ENCODE data around the gene HDDC3. TPM values are rescaled to one million over a fixed set of nuclear protein-coding genes. Genes with fewer than 3 reads are reported as not detected.
"Not testable (repeated sequence)": the region's sequence is repeated elsewhere in the genome, so short reads cannot be mapped to it uniquely, and the experiment has no call there.

HDDC3 gene
- total RNA-seq, 1 donor from 2014 or later, result 17.1 TPM

- DNase-seq (ENCODE audit: low spot score), result no peak
These were observed 20.2 kb downstream of the HDDC3 start for GRCh38 chr15:90911906-90912769.

DNA sequence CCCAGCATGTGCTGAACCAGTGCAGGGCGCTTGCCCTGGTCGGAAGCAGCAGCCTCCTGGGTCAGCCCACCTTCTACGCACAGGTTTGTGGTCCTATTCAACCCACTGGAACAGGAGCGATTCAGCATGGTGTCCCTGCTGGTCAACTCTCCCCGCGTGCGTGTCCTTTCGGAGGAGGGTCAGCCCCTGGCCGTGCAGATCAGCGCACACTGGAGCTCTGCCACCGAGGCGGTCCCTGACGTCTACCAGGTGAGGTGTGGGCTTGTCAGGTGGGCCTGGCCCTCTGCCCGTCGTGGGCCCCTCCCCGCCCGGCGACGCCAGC is 21.1 kb downstream of the HDDC3 start:
- no peak for DNase-seq (ENCODE audit: low spot score)

- no peak for DNase-seq (ENCODE audit: low spot score)
These were observed 21.7 kb downstream of the HDDC3 start for GRCh38 chr15:90910441-90911301.

DNA sequence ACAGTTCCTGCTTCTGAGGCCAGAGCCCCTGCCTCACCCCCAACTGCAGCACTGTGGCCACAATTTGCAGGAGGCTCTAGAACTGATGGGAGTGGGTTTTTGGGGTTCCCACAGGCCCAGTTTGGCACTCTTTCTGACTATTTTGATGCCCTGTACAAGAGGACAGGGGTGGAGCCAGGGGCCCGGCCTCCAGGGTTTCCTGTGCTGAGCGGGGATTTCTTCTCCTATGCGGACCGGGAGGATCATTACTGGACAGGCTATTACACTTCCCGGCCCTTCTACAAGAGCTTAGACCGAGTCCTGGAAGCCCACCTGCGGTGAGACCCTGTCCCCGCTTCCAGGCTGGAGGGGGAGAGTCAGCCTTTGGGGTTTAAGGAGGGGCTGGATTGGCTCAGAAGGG is 22.4 kb downstream of the HDDC3 start:
- DNase-seq (ENCODE audit: low spot score), result no peak

DNA sequence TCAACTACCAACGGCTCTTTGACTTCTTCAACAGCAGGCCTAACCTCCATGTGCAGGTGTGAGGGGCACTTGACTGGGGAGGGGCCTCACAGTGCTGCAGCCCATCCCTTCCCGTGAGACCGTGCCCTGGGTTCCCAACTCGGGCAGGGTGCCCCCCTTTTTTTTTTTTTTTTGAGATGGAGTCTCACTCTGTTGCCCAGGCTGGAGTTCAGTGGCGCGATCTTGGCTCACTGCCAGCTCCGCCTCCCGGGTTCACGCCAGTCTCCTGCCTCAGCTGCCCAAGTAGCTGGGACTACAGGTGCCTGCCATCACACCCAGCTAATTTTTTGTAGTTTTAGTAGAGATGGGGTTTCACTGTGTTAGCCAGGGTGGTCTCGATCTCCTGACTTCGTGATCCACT is 22.9 kb downstream of the HDDC3 start:
- not testable (repeated sequence) for DNase-seq (ENCODE audit: low spot score)

GRCh38 chr15:90907838-90908507 is 24.4 kb downstream of the HDDC3 start:
- no peak for DNase-seq (ENCODE audit: low spot score)

DNA sequence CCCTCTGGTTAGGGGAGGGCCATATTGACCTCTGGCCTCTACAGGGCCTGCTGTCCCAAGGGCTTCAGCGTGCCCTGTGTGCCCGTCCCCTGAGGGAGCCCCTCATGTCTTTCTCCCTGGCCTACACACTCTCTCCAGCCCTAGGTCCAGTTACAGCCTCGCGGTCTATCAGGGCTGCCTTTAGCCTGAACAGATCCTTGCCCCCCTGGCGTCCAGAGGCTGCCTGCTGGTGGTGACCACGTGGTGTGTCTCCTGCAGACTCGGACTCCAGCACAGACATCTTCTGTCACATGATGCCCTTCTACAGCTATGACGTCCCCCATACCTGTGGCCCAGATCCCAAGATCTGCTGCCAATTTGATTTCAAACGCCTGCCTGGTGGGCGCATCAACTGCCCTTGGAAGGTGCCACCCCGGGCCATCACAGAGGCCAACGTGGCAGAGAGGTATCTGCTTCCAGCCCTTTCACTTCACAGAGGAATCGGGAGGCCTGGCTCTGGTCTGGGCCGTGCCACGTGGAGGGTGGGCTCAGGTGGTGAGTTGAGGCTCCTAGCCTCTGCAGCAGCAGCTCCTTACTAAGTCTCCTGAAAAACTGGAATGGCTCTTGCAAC is 25.2 kb downstream of the HDDC3 start:
- DNase-seq (ENCODE audit: low spot score), result no peak

- no peak for DNase-seq (ENCODE audit: low spot score)
These were observed 26.0 kb downstream of the HDDC3 start for GRCh38 chr15:90906181-90906849.

DNA sequence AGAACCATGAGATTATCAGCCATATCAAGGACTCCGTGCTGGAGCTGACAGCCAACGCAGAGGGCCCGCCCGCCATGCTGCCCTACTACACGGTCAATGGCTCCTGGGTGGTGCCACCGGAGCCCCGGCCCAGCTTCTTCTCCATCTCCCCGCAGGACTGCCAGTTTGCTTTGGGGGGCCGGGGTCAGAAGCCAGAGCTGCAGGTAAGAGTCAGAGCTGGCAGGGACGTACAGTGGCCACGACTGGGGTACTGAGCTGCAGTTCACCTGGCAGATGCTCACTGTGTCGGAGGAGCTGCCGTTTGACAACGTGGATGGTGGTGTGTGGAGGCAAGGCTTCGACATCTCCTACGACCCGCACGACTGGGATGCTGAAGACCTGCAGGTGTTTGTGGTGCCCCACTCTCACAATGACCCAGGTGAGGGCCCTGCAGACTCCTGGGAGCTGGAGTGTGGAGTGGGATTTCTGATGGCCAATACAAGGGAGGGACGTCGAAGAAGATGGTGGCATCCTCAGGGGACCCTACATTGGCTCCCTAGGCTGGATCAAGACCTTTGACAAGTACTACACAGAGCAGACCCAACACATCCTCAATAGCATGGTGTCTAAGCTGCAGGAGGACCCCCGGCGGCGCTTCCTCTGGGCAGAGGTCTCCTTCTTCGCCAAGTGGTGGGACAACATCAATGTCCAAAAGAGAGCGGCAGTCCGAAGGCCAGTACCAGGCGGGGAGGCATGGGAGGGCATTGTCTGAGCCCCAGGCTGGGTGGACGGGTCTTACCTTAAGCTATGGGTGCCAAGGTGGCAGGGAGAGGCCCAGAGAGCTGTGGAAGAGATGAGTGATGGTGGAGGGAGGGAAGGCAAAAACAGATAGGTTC is 26.8 kb downstream of the HDDC3 start:
- no peak for DNase-seq (ENCODE audit: low spot score)

DNA sequence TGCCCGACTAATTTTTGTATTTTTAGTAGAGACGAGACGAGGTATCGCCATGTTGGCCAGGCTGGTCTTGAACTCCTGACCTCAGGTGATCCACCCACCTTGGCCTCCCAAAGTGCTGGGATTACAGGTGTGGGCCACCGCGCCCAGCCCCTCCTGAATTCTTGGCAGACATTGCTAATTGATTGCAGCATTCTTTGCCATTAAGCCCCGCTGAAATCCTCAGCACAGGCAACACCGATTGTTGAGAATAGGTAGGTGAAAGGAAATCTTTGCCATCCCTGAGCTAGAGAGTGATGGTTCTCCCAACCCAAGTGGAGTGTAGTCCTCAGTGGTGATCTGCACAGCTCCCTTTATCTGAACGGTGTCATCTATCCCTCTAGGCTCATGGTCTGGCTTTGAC is 27.6 kb downstream of the HDDC3 start:
- no peak for DNase-seq (ENCODE audit: low spot score)

GRCh38 chr15:90903733-90904536 is 28.4 kb downstream of the HDDC3 start:
- DNase-seq (ENCODE audit: low spot score), result no peak

GRCh38 chr15:90902840-90903732 is 29.3 kb downstream of the HDDC3 start, which contains the start of gene MAN2A2:
Gene MAN2A2 (plus strand): TSS chr15:90903302. CDS start chr15:90904208, 906 bp downstream.
- no peak for DNase-seq (ENCODE audit: low spot score)

DNA sequence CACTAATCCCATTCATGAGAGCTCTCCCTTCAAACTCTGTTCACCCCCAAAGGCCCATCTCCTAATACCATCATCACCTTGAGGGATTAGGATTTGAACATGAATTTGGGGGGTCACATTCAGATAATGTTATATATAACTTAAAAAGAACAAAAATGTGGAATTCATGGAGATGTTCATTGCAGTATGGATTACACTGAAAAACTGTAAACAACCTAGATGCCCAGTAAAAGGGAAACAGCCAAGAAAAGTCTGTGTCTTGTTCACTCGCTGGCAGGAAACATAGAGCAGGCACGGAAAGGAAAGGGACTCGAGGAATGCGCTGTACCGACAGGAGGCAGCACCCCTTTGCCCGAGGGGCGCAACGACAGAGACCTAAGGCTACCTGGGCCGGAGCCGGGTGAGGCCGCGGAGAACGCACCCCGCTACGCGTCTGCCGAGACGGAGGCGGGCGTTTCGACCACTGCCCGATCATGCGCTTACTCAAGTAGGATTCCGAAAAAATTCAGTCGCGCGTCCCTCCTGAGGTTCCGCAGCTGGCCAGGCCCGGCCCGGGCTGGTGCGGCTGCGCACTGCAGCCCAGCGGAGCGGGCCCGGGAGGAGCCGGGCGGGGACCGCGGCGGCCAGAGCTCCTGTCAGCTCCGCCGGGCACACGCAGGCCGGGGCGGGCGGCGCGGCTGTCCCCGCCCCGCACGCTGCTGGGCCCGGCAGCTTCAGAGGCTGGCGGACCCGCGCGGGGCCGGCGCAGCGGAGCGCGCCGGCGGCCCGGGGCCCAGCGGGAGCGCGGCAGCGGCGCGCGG is 30.1 kb downstream of the HDDC3 start:
- DNase-seq (ENCODE audit: low spot score), result no peak

DNA sequence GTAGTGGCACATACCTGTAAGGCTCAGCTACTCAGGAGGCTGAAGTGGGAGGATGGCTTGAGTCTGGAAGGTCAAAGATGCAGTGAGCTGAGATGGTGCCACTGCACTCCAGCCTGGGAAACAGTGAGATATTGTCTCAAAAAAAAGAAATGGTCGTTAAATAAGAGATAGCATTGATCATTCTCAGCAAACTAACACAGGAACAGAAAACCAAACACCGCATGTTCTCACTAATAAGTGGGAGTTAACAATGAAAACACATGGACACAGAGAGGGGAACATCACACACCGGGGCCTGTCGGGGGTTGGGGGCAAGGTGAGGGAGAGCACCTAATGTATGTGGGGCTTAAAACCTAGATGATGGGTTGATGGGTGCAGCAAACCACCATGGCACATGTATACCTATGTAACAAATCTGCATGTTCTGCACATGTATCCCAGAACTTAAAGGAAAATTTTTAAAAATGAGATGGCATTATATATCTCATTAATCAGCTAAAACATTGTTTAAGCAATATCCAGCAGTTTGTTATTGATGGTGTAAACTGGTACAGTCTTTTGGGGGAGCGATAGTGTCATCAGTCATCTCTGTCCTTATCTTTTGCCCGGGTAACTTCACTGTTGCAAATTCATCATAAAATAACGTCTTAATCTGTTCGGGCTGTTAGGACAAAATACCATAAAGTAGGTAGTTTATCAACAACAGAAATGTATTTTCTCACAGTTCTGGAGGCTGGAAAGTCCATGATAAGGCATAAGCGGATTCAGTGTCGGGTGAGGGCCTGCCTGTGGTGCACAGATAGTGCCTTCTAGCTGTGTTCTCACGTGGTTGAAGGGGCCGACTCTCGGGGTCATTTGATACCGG is 30.9 kb downstream of the HDDC3 start:
- no peak for DNase-seq (ENCODE audit: low spot score)

DNA sequence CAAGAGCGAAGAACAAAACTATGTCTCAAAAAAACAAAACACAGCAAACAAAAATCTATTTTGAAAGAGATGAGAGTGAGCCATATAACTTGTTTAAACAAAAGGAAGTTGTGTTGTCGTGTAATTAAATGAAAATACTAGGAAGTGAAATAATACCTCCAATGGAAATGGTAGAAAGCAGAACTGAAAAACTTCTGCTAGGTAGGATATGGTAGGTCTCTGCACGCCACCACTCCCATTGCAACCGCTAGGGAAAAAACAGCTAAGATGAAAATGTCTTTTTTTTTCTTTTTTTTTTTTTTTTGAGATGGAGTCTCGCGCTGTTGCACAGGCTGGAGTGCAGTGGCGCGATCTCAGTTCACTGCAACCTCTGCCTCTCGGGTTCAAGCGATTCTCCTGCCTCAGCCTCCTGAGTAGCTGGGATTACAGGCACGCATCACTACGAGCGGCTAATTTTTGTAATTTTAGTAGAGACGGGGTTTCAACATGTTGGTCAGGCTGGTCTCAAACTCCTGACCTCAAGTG is 35.2 kb downstream of the HDDC3 start:
- DNase-seq (ENCODE audit: low spot score), result not testable (repeated sequence)

All from mesenteric fat pad (tissue), 1 donor.